Measurements from ENCODE around the gene PSPC1.

- TF ChIP-seq CTCF (IDR thresholded peaks at IDR 0.05) (no peak), POLR2A (IDR thresholded peaks at IDR 0.05) (no peak)
Observed at GRCh38 chr13:19767966-19768365, 14.8 kb downstream of the PSPC1 start.
